NCI-H1105 treated with DMSO at 0.1 percent for 48 hours (cell line): ENCODE results near the gene P2RY12.

Source experiments
- DNase-seq: peaks from one replicate; lab custom pipeline; 2025; lab: John Stamatoyannopoulos, UW

Gene P2RY12

DNA sequence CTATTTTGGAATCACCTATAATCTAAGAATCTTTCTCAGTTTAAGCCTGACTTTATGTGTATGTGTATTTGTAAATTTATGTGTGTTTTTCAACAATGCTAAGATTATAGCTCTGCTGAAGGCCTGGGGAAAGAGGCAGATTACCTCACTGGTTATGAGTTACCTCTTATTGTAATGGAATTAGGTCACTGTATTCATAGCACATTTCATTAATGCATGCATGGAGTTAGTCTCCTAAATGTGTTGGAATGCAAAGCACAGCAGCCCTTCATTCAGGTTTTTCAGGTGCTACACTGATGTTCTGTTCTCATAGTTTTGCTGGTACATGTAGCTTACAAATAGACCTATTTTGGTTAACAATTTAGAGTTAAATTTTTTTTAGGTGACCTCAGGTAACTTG is 77.4 kb downstream of the P2RY12 start:
- DNase-seq = no peak

DNA sequence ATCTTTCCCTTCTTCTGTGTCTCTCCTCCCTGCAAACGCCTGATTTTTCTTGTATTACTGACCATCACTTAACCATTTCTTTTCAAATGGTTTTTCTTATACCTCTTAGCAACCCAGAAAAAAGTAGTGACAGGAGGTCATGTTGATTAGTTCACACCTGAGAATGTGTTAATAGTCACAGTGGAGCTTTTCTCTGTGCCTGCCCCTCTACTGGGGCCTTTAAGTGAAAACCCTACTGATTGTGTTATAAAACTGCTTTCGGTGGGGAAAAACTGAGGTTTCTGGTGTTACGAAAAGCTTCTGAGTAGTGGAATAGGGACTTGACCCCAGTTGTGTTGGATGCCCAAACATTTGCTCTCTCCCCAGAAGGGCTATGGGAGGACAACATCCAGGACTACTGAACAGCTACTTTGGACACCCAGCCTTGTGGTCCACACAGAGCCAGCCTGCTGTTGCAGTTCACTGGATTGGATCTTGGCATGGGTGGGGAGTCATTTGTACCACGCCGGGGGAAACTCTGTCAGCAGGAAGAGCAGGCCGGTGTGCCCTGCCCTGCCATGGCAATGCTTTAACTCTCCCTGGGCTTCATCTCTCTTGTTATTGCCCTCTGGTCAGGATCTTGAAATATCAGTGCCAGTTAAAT is 78.3 kb downstream of the P2RY12 start:
- no peak for DNase-seq

DNA sequence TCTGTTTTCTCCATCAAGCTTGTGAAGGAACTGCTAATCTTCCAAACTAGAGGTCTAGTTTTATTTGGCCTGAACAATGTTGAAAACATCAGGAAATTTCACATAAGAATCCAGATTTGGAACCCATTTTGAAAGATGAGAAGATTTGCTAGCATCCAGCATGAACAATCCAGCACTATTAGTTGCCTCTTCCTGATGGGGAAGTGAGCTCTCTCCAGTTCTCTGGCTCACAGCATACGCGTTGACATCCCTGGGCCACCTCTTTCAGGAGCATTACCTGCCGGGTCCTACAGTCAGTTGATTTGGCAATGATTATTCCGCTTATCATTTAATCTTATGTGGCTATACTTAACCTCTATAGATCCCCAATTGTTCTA is 78.8 kb downstream of the P2RY12 start:
- no peak for DNase-seq

DNA sequence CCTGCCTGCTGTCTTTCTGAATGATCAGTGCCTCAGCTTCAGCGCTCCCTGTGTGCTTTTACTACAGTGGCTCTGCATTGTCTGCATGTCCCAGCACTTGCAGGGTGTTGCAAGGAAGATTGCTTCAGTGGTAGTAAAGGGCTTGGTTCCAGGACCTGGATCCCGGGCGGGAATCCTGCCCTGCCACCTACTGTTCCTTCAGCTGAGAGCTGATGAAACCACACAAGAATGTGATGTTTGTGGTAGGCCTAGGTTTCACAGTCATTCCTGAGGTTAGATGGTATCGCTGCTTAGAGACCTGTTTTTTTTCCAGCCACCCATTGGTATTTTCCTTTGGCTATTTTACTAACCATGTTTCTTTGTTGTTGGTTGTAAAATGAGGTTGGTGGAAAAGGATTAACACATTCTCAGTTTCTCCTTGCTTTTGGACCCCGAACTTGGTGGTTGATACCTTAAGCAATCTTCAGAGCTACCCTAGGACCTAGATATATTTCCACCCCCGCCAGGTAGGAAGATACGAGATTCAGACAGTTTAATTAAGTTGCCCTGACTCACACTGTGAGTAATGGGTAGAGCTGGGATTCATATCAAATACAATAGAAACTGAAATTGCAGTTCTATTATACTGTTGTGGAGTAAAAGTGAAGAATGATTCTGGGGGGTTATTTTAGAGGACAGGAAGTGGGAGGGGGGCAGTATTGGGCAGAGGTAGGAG is 79.3 kb downstream of the P2RY12 start:
- no peak for DNase-seq

DNA sequence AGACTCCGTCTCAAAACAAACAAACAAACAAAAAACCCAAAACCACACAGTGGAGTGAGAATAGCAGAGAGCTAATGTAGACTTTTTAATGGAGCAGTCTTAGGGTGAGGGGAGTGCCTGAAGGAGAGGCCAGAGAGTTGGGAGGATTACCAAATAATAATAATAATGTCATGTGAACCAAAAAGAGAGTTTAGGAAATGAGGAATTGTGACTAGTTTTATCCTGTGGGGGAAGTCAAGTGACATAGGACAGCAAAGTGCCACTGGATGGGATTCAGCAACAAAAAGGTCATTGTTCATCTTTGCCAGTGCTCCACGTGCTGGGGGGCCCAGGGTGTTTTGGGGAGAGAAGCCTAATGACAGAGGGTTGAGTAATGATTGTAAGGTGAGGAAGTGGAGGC is 80.8 kb downstream of the P2RY12 start:
- DNase-seq = no peak

DNA sequence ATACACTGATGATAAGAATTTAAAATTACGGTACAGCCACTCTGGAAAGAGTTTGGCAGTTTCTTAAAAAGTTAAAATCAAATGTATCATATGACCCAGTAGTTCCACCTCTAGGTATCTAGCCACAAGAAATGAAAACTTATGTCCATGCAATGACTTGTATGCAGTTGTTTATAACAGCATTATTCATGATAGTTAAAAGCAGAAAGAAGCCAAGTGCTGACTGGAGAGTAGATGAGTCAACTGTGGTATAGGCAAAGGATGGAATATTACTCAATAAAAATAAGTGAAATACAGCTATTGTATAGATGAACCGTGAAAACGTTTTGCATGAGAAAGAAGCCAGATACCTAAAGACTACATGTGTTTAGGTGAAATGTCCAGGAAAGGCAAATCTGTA is 82.8 kb downstream of the P2RY12 start:
- no peak for DNase-seq

- DNase-seq = no peak
These were observed 84.0 kb downstream of the P2RY12 start for GRCh38 chr3:151300539-151300938.

- peak; percentile 26 for DNase-seq
These were observed 85.5 kb downstream of the P2RY12 start for GRCh38 chr3:151299006-151299405.

DNA sequence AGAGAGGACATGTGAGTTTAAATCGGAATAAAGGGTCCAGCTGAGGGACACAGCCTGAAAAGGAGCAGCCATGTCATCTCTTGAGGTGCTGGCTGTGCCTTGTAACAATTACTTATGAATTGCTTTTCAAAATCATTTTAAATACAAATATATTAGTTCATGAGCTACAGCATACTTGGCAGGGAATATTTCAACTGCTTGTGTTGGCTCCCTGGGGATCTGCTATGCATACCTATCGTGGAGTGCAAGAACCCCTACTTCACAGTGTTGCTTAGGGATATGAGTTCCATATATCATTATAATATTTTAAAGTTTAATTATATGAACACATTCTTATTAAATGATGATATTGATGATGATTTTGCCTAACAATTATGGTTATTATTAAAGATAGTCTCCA is 87.1 kb downstream of the P2RY12 start:
- DNase-seq = no peak

DNA sequence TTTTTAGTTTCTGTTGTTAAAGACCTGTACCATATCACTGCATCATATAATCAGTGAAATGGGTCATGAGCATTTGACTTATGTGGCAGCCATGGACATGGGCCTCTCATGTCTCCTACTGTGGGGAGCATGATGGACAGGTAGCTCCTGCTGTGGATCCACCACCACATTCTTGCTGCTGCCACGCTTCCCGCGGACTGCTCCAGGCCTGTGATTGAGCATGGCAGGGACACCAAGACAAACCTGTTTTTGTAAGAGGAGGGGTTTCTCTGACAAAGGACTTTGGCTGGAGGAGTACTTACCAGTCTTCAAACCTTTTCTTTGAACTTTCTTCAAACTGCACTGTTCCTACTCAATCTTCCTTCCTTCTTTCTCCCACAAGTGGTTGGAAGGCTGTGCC is 88.3 kb downstream of the P2RY12 start:
- no peak for DNase-seq

DNA sequence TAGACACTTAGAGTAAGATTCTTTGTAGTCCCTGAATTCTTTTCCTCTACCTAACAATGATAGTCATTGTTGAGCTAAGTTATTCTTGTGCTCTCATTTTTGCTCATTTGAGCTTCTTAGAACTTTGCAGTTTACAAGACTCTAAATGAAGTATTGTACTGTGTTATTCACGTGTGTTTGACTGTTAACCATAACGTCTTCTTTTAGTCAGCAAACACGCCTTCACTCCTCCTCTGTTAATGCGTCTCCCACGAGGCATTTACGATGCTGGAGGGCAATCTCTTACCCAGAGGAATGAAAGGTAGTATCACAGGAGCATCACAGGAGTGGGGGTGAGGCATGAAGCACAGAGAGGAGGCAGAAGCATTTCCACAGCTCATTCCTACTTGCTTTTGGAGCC is 91.4 kb downstream of the P2RY12 start:
- no peak for DNase-seq

DNA sequence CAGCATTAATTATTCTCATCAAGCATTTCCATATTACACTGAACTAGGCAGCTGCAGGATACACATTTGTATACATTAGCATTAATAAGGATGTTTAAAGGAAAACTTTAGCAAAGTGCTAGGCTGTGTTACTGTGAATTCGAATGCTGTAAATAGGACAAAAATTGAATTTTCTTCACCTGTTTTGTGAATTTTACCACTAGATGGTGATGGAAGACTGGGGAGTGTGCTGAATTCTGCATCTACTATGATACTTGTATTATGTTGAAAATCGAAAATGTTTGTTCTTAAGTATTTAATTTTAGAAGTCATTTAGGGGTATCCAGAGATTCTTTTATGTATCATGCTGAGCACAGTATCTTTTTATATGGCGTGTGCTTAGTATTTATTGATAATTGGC is 93.9 kb downstream of the P2RY12 start:
- no peak for DNase-seq

- no peak for DNase-seq
These were observed 95.1 kb downstream of the P2RY12 start for GRCh38 chr3:151289445-151289844.
